Activated B cell treated with CpG ODN at 0.5 μM for 24 hours (primary cell): ENCODE measurements around the gene ASGR2. TPM values are rescaled to one million over a fixed set of nuclear protein-coding genes. Genes with fewer than 3 reads are reported as not detected.

Source experiments
- ATAC-seq: fragments of 200-7000 bp; cut with Tn5 transposase; one replicate; pipeline ENCODE4 v1.10.0; 2021; ENCODE audit warnings: low read depth, mild to moderate bottlenecking, moderate library complexity
- CTCF ChIA-PET: fragments of 350-600 bp; sonication (Branson Sonifier 250); formaldehyde crosslinking; loops from one replicate; lab custom pipeline; 2021; ENCODE audit warnings: antibody characterized with exemption; lab: Charles Lee
- POLR2A ChIA-PET: fragments of 350-600 bp; sonication (Branson Sonifier 250); formaldehyde crosslinking; loops from one replicate; lab custom pipeline; 2021; ENCODE audit warnings: antibody characterized with exemption; lab: Charles Lee
- DNase-seq: peaks from one replicate; pipeline ENCODE4 v3.0.0; 2022
- H3K27ac Mint-ChIP-seq: one replicate; pipeline ENCODE4 v1.8.0; 2020; ENCODE audit warnings: mixed read lengths
- H3K27me3 Mint-ChIP-seq: one replicate; pipeline ENCODE4 v1.8.0; 2021; ENCODE audit warnings: mixed read lengths
- H3K36me3 Mint-ChIP-seq: one replicate; pipeline ENCODE4 v1.8.0; 2021; ENCODE audit warnings: low read depth, mixed read lengths
- H3K4me1 Mint-ChIP-seq: one replicate; pipeline ENCODE4 v1.8.0; 2021; ENCODE audit warnings: mixed read lengths
- H3K4me3 Mint-ChIP-seq: one replicate; pipeline ENCODE4 v1.8.0; 2020; ENCODE audit warnings: mild to moderate bottlenecking, mixed read lengths
- H3K9me3 Mint-ChIP-seq: one replicate; pipeline ENCODE4 v1.8.0; 2020; ENCODE audit warnings: mixed read lengths
- CTCF ChIP-seq: fragments of 200-600 bp; IDR thresholded peaks from one replicate; pipeline ENCODE4 v1.8.0; 2022; ENCODE audit warnings: antibody characterized with exemption, mild to moderate bottlenecking
- intact Hi-C: fragments of 100-400 bp; cut with micrococcal nuclease; formaldehyde crosslinking; loops from one replicate; pipeline ENCODE4 v1.15.1; 2024
- total RNA-seq: library from RNA; stranded (reverse); gene quantifications from 2 replicates; pipeline ENCODE4 v1.2.3, GENCODE V29; 2022

ASGR2 gene
- total RNA-seq, 1 donor from 2014 or later = not detected

GRCh38 chr17:7070712-7071111 lies 43.9 kb downstream of the ASGR2 start:
- ChIA-PET POLR2A (no interaction called here), CTCF (interaction anchor here (1.0 kb wide), 1 partner anchor 18 kb away, joined by 3 read pairs; no protein-coding TSS in a partner anchor)
- Mint-ChIP-seq H3K9me3 (peaks cover 15% of the 10 kb centered on the region), H3K36me3 (peaks cover 2% of the 10 kb centered on the region), H3K27ac (no peak overlapping the region), H3K4me1 (peaks cover 13% of the 10 kb centered on the region), H3K4me3 (no peak overlapping the region), H3K27me3 (peaks cover 2% of the 10 kb centered on the region)
- intact Hi-C loops = no loop called here
- ATAC-seq = no peak
- DNase-seq = no peak
- no peak for TF ChIP-seq CTCF

- Mint-ChIP-seq H3K27me3 (peaks cover 20% of the 10 kb centered on the region), H3K9me3 (peaks cover 15% of the 10 kb centered on the region), H3K4me1 (peaks cover 13% of the 10 kb centered on the region), H3K27ac (no peak overlapping the region), H3K4me3 (no peak overlapping the region), H3K36me3 (peaks cover 2% of the 10 kb centered on the region)
- ChIA-PET CTCF (interaction anchor here (0.6 kb wide), 1 partner anchor 402 kb away, joined by 3 read pairs; no protein-coding TSS in a partner anchor), POLR2A (no interaction called here)
- no peak for DNase-seq
- no peak for TF ChIP-seq CTCF
- intact Hi-C loops = no loop called here
- ATAC-seq = no peak
Measured at GRCh38 chr17:7068268-7068667, 46.4 kb downstream of the ASGR2 start.

GRCh38 chr17:7067198-7067597 lies 47.4 kb downstream of the ASGR2 start:
- TF ChIP-seq CTCF = no peak
- Mint-ChIP-seq H3K36me3 (peaks cover 2% of the 10 kb centered on the region), H3K4me1 (peaks cover 6% of the 10 kb centered on the region), H3K27me3 (peaks cover 23% of the 10 kb centered on the region), H3K4me3 (no peak overlapping the region), H3K27ac (no peak overlapping the region), H3K9me3 (peaks cover 15% of the 10 kb centered on the region)
- no peak for DNase-seq
- ChIA-PET POLR2A (no interaction called here), CTCF (no interaction called here)
- intact Hi-C loops = no loop called here
- no peak for ATAC-seq

GRCh38 chr17:7064261-7064660 lies 50.4 kb downstream of the ASGR2 start:
- no peak overlapping the region for H3K27ac Mint-ChIP-seq

GRCh38 chr17:7063518-7064094 lies 51.0 kb downstream of the ASGR2 start:
- DNase-seq (no peak), ATAC-seq (no peak)
- CTCF ChIA-PET = no interaction called here
- intact Hi-C loops = no loop called here
- peaks cover 31% of the 10 kb centered on the region for H3K27me3 Mint-ChIP-seq
- no peak overlapping the region for H3K4me3 Mint-ChIP-seq
- peaks cover 10% of the 10 kb centered on the region for H3K9me3 Mint-ChIP-seq
- POLR2A ChIA-PET = no interaction called here
- no peak overlapping the region for H3K27ac Mint-ChIP-seq
- H3K4me1 Mint-ChIP-seq = peaks cover 2% of the 10 kb centered on the region
- H3K36me3 Mint-ChIP-seq = peaks cover 2% of the 10 kb centered on the region
- TF ChIP-seq CTCF = no peak

More at GRCh38 chr17:7064261-7064660, 50.4 kb downstream of the ASGR2 start:
- ATAC-seq (no peak), DNase-seq (no peak)
- Mint-ChIP-seq H3K27me3 (peaks cover 31% of the 10 kb centered on the region), H3K9me3 (peaks cover 15% of the 10 kb centered on the region), H3K4me3 (no peak overlapping the region), H3K4me1 (peaks cover 2% of the 10 kb centered on the region), H3K36me3 (peaks cover 2% of the 10 kb centered on the region)
- no peak for TF ChIP-seq CTCF
- intact Hi-C loops = no loop called here
- ChIA-PET CTCF (no interaction called here), POLR2A (no interaction called here)
